Measurements from ENCODE around the gene SLCO1B3. TPM values are rescaled to one million over a fixed set of nuclear protein-coding genes. Genes with fewer than 3 reads are reported as not detected.

Gene SLCO1B3
- total and polyA plus RNA-seq, 2 experiments from 2014 or later: 0.17 TPM; not detected in 1

DNA sequence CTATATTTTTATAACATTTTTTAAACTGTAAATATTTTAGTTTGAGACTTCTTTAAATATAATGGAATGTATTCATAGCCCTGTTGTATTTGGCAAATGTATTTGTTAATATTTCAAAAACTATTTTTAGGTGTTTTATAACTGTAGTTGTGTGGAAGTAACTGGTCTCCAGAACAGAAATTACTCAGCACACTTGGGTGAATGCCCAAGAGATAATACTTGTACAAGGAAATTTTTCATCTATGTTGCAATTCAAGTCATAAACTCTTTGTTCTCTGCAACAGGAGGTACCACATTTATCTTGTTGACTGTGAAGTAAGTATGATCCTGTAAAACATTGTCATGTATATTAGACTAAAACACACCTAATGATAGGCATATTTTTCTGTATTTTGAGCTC, 72.8 kb downstream of the SLCO1B3 start:
- no peaks in the 10 kb centered on the region for H3K4me1 Mint-ChIP-seq
- DNase-seq (ENCODE audit: low spot score) (no peak), ATAC-seq (no peak)
- no peaks in the 10 kb centered on the region for H3F3A ChIP-seq (replicated peaks; ENCODE audit: low read depth)
- H3K79me2 ChIP-seq (replicated peaks; ENCODE audit: insufficient read depth): no peaks in the 10 kb centered on the region
- no peaks in the 10 kb centered on the region for H3K27me3 ChIP-seq (ENCODE audit: insufficient read depth)
- H3K4me1 ChIP-seq (ENCODE audit: insufficient read depth): no peaks in the 10 kb centered on the region
- no peak overlapping the region for H3K27ac ChIP-seq (ENCODE audit: low read depth)
- H3K9me2 ChIP-seq (ENCODE audit: insufficient read depth): no peaks in the 10 kb centered on the region
- H3K4me2 ChIP-seq: no peak overlapping the region
- H3K4me3 Mint-ChIP-seq: no peak overlapping the region
- H3K4me3 ChIP-seq: no peak overlapping the region
- H3K27me3 Mint-ChIP-seq (ENCODE audit: insufficient read depth, low read depth, poor library complexity): no peaks in the 10 kb centered on the region
- H3K9me3 Mint-ChIP-seq: no peaks in the 10 kb centered on the region
- H2AFZ ChIP-seq: no peak overlapping the region
- no peaks in the 10 kb centered on the region; the same call in 2 of the 3 replicates for H3K36me3 Mint-ChIP-seq (ENCODE audit: low read depth)
- H3K27ac Mint-ChIP-seq: no peak overlapping the region
- TF ChIP-seq CREB1 (CRISPR knock-in tag; IDR thresholded peaks at IDR 0.05; ENCODE audit: low read depth) (no peak), STAT1 (IDR thresholded peaks at IDR 0.05; ENCODE audit: unreplicated experiment) (no peak), REST (IDR thresholded peaks at IDR 0.05; ENCODE audit: unreplicated experiment) (no peak), ZNF114 (CRISPR knock-in tag; IDR thresholded peaks at IDR 0.05) (no peak), JUNB (IDR thresholded peaks at IDR 0.05; ENCODE audit: unreplicated experiment) (no peak), EZH2phosphoT487 (IDR thresholded peaks at IDR 0.05; ENCODE audit: unreplicated experiment) (no peak), ZNF462 (CRISPR knock-in tag; IDR thresholded peaks at IDR 0.05) (no peak), ZNF331 (CRISPR knock-in tag; IDR thresholded peaks at IDR 0.05; ENCODE audit: low read depth) (no peak), EZH2 (IDR thresholded peaks at IDR 0.05; ENCODE audit: low read depth, unreplicated experiment) (no peak), NANOG (IDR thresholded peaks at IDR 0.05; ENCODE audit: borderline replicate concordance) (no peak), POLR2AphosphoS5 (IDR thresholded peaks at IDR 0.05; ENCODE audit: low read depth) (no peak)
- TF ChIP-seq, protein P1, sequence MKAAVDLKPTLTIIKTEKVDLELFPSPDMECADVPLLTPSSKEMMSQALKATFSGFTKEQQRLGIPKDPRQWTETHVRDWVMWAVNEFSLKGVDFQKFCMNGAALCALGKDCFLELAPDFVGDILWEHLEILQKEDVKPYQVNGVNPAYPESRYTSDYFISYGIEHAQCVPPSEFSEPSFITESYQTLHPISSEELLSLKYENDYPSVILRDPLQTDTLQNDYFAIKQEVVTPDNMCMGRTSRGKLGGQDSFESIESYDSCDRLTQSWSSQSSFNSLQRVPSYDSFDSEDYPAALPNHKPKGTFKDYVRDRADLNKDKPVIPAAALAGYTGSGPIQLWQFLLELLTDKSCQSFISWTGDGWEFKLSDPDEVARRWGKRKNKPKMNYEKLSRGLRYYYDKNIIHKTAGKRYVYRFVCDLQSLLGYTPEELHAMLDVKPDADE (IDR thresholded peaks at IDR 0.05): no peak
- TF ChIP-seq, protein P2, sequence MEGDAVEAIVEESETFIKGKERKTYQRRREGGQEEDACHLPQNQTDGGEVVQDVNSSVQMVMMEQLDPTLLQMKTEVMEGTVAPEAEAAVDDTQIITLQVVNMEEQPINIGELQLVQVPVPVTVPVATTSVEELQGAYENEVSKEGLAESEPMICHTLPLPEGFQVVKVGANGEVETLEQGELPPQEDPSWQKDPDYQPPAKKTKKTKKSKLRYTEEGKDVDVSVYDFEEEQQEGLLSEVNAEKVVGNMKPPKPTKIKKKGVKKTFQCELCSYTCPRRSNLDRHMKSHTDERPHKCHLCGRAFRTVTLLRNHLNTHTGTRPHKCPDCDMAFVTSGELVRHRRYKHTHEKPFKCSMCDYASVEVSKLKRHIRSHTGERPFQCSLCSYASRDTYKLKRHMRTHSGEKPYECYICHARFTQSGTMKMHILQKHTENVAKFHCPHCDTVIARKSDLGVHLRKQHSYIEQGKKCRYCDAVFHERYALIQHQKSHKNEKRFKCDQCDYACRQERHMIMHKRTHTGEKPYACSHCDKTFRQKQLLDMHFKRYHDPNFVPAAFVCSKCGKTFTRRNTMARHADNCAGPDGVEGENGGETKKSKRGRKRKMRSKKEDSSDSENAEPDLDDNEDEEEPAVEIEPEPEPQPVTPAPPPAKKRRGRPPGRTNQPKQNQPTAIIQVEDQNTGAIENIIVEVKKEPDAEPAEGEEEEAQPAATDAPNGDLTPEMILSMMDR (conservative IDR thresholded peaks at IDR 0.05; ENCODE audit: low read depth in 2 of 2): no peak
- H4K20me1 ChIP-seq (replicated peaks; ENCODE audit: insufficient read depth): no peaks in the 10 kb centered on the region
- H3K36me3 ChIP-seq (ENCODE audit: insufficient read depth): no peaks in the 10 kb centered on the region

Data from GM23338 (cell line).